ENCODE results near the gene PCNX2. TPM values are rescaled to one million over a fixed set of nuclear protein-coding genes. Genes with fewer than 3 reads are reported as not detected.

PCNX2 gene
- polyA plus RNA-seq, 3 donors: 11.6 to 16.8 (median 13.5) TPM

DNA sequence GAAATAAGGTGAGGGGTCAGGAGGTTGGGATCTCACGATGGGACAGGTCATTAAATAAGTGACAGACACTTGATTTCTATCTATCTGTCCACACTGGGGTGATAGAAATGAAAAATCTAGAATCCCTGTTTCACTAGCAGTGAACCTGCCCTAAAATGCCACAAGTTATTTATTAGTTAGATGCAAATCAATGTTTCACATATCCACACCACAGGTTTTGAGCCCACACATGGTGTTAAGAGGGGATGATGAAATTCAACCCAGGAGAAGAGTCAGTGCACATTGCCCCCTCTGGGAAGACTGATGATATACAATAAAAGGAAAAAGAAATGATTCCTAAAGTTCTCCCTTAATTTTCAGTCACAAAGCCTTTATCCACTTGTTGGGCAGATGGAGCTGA lies 355.3 kb downstream of the PCNX2 start:
- no peak for DNase-seq (ENCODE audit: extremely low read depth in 1 of 11, low read depth in 9 of 11, low spot score in 4 of 11)

DNA sequence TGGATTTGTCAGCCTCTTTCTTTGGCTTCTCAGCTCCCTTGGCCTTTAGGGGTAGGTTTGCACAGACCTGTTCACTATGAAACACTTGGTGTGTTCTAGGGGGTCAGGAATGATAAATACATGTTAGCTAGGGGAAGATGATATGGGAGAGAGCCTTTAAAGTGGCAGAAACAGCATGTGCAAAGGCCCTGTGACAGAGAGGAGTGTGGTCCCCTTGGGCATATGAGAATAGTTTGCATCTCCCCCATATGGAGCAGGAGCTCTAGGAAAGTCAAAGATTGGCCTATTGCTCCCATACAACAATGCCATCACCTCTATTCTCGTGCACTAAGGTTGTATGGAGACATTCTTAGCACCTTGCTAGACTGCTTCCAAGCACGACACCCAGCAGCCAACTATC lies 355.8 kb downstream of the PCNX2 start:
- DNase-seq (ENCODE audit: extremely low read depth in 1 of 11, low read depth in 9 of 11, low spot score in 4 of 11): no peak

- DNase-seq (ENCODE audit: extremely low read depth in 1 of 11, low read depth in 9 of 11, low spot score in 4 of 11): no peak
Measured at GRCh38 chr1:232938926-232939325, 356.6 kb downstream of the PCNX2 start.

DNA sequence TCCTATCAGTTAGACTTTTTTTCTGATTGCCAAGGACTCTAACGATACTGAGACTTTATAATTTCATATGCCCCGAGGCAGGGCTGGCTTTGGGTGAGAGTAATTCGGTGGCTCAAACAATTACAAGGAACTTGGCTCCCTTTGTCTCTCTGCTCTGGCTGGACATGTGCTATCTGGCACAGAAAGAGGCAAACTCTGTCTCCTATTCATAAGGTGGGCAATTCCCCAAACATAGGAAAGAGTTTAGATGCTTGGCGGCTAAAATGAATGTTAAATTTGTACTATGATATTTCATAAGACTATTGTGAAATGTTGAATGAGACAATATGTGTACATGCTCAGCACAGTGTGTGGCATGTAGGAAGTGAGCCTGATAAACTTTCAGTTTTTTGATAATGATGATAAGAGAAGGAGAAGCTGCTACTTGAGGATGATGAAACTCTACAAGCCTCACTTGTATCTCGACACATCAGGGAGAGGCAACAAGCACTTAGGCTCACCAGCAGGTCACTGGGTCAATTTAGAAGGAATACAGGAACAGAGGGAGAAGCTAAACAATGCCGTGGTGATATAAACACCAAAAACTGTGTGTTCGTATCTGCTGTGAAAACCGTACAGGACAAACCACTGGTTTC lies 357.7 kb downstream of the PCNX2 start:
- no peak for DNase-seq (ENCODE audit: extremely low read depth in 1 of 11, low read depth in 9 of 11, low spot score in 4 of 11)

DNA sequence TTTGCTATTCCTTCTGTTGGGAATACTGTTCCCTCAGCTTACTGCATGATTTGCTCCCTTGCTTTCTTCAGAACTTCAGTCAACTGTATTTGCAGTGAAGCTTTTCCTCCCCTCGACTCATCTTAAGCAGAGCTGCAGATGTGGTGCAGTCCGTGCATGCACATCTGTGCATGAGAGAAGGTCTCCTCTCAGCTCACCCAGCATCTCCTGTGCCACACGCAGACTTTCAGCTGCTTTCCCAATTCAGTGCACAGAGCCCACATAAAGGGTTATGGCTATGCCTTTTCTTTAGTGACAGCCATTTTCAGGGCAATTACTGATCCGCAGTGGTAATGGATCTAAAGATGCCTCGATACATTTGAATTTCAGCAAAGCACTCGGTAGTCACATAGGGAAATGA lies 358.6 kb downstream of the PCNX2 start:
- no peak for DNase-seq (ENCODE audit: extremely low read depth in 1 of 11, low read depth in 9 of 11, low spot score in 4 of 11)

Other genes starting within 250 kb of the PCNX2 start
- 10 to 100 TPM; 21.8 to 33.0 (median 24.6) TPM for gene MAP3K21, start 32.0 kb upstream of the PCNX2 start, polyA plus RNA-seq (ENCODE audit: insufficient read length in 3 of 3)